HK-2 (cell line): ENCODE data around the gene MAP4K2.
"Not testable (repeated sequence)": the region's sequence is repeated elsewhere in the genome, so short reads cannot be mapped to it uniquely, and the experiment has no call there.

Experiments used
- DNase-seq: peaks from one replicate; pipeline ENCODE4 v3.0.0-alpha.2; 2018; ENCODE audit not compliant: unreplicated experiment

MAP4K2 gene

GRCh38 chr11:64803158-64803845 is at the start of gene MAP4K2:
Gene MAP4K2, minus strand, starts transcription at chr11:64803214. Its CDS starts 65 bp downstream, at chr11:64803149.
- DNase-seq, result peak; percentile 66

GRCh38 chr11:64851831-64852351 is 48.9 kb upstream of the MAP4K2 start:
- no peak for DNase-seq

- DNase-seq, result no peak
Observed at GRCh38 chr11:64850979-64851567, 48.1 kb upstream of the MAP4K2 start.

GRCh38 chr11:64849598-64850356 is 46.8 kb upstream of the MAP4K2 start:
- DNase-seq, result no peak

GRCh38 chr11:64848826-64849597 is 46.0 kb upstream of the MAP4K2 start:
- DNase-seq, result no peak

- no peak for DNase-seq
Observed at GRCh38 chr11:64848214-64848825, 45.3 kb upstream of the MAP4K2 start.

- peak; percentile 88 for DNase-seq
Observed at GRCh38 chr11:64846998-64847666, 44.1 kb upstream of the MAP4K2 start.

GRCh38 chr11:64845776-64846129 is 42.7 kb upstream of the MAP4K2 start:
- not testable (repeated sequence) for DNase-seq

GRCh38 chr11:64845129-64845775 is 42.2 kb upstream of the MAP4K2 start:
- no peak for DNase-seq

- no peak for DNase-seq
Observed at GRCh38 chr11:64844330-64845128, 41.5 kb upstream of the MAP4K2 start, which contains the start of gene CDC42BPG. Gene CDC42BPG, minus strand, starts transcription at chr11:64844653. Its CDS starts 84 bp downstream, at chr11:64844569.

- no peak for DNase-seq
Observed at GRCh38 chr11:64843686-64844329, 40.8 kb upstream of the MAP4K2 start.

GRCh38 chr11:64842851-64843685 is 40.1 kb upstream of the MAP4K2 start:
- no peak for DNase-seq

GRCh38 chr11:64842366-64842759 is 39.3 kb upstream of the MAP4K2 start:
- no peak for DNase-seq

- no peak for DNase-seq
Observed at GRCh38 chr11:64841592-64842365, 38.8 kb upstream of the MAP4K2 start.

GRCh38 chr11:64839887-64840782 is 37.1 kb upstream of the MAP4K2 start:
- no peak for DNase-seq

GRCh38 chr11:64839335-64839734 is 36.3 kb upstream of the MAP4K2 start:
- DNase-seq, result no peak
